ENCODE measurements around the gene PRKCQ.
A peak's percentile ranks its signal among the peaks of the same experiment; 100 is the strongest.

PRKCQ gene

GRCh38 chr10:6418167-6418566 lies 161.9 kb downstream of the PRKCQ start:
- CTCF ChIA-PET: interaction anchor here (0.9 to 1.8 kb wide), 4 partner anchors 10 to 260 kb away, joined by 3 to 6 read pairs (median 4); no protein-coding TSS in a partner anchor
- POLR2A ChIA-PET: no interaction called here
- TF ChIP-seq CTCF (IDR thresholded peaks at IDR 0.05; ENCODE audit: insufficient read depth, low read length, missing control alignments): no peak
- DNase-seq (ENCODE audit: low read depth, low spot score): no peak
- no peak overlapping the region for H3K4me3 ChIP-seq (ENCODE audit: low read depth, low read length)

GRCh38 chr10:6416892-6417512 lies 163.1 kb downstream of the PRKCQ start:
- H3K4me3 ChIP-seq (ENCODE audit: low read depth, low read length): no peak overlapping the region
- peak; percentile 37 for TF ChIP-seq CTCF (IDR thresholded peaks at IDR 0.05; ENCODE audit: insufficient read depth, low read length, missing control alignments)
- CTCF ChIA-PET: interaction anchor here (1.0 to 3.2 kb wide), 8 partner anchors 9 to 266 kb away, joined by 3 to 27 read pairs (median 4); no protein-coding TSS in a partner anchor
- POLR2A ChIA-PET: no interaction called here
- DNase-seq (ENCODE audit: low read depth, low spot score): no peak

DNA sequence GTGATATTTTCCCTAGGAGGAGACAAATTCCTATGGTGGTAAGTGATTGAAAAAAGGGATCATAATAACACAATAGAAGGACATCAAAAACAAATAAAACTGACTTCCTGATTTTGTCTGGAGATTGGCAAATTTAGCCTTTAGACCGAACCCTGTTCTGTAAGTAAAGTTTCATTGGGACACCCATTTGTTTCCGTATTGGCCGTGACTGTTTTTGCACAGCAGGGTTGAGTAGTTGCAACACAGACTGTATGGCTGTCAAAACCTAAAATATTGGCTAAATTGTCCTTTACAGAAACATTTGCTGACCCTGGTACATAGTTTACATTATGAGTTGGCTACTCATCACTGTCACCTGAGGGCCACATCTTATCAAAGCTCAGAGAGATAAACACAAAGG lies 168.6 kb downstream of the PRKCQ start:
- no peak for DNase-seq (ENCODE audit: low read depth, low spot score)
- ChIA-PET CTCF (interaction anchor here (0.6 to 4.8 kb wide), 6 partner anchors 10 to 397 kb away, joined by 3 to 25 read pairs (median 11); no protein-coding TSS in a partner anchor), POLR2A (interaction anchor here (0.5 kb wide), 1 partner anchor 227 kb away, joined by 3 read pairs; no protein-coding TSS in a partner anchor)
- H3K4me3 ChIP-seq (ENCODE audit: low read depth, low read length): no peak overlapping the region
- no peak for TF ChIP-seq CTCF (IDR thresholded peaks at IDR 0.05; ENCODE audit: insufficient read depth, low read length, missing control alignments)

DNA sequence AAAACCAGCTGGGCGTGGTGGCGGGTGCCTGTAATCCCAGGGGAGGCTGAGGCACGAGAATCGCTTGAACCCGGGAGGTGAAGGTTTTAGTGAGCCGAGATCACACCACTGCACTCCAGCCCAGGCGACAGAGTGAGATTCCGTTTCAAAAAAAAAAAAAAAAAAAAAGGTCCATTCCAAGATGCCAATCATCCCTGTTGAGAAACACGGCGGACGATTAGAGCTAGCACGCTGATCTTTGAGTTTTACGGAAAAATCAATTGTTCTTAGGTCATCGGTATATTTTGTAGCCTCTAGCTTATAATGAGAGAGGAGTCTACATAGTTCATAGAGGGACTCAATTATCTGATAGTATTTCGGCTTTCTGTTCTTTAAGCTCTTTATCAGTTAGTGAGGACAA lies 169.2 kb downstream of the PRKCQ start:
- no peak overlapping the region for H3K4me3 ChIP-seq (ENCODE audit: low read depth, low read length)
- ChIA-PET POLR2A (interaction anchor here (1.3 kb wide), 1 partner anchor 208 kb away, joined by 7 read pairs; the partner anchor contains the start of gene PFKFB3), CTCF (interaction anchor here (0.6 to 4.8 kb wide), 9 partner anchors 9 to 397 kb away, joined by 3 to 25 read pairs (median 11); no protein-coding TSS in a partner anchor)
- TF ChIP-seq CTCF (IDR thresholded peaks at IDR 0.05; ENCODE audit: insufficient read depth, low read length, missing control alignments): no peak
- no peak for DNase-seq (ENCODE audit: low read depth, low spot score)

DNA sequence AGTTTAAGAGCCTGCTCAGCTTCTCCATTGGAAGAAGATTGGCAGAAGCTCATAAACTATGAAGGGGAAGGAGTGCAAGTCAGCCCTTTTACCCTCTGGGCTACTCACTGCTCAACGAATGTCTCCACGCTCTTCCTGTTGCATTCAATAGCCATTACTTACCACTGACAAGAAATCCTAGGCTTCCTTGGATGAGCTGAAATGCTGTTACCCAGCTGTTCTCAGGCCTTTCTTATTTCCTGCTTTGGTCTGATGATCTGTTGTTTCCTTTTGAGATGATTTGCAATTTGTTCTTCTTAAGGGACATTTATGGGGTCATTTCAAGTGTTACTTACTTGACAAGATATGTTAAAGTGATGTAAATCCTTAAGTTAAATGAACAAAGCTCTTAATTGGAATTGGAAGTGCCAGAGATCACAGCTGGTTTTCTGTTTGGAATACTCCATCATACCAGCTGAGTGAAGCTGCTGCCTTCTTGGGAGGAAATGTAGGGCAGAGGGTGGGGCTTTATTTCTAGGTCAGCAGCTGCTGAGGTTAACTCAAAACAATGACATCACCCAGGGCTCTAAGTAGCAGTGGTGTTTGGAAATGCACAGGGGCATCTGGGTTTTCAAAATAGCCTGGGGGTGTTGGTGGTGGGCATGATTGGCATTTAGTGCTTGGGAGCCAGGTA lies 170.0 kb downstream of the PRKCQ start:
- no peak for DNase-seq (ENCODE audit: low read depth, low spot score)
- POLR2A ChIA-PET: interaction anchor here (0.7 to 1.3 kb wide), 2 partner anchors 207 to 209 kb away, joined by 3 to 7 read pairs; partner anchors contain the start of gene PFKFB3
- no peak overlapping the region for H3K4me3 ChIP-seq (ENCODE audit: low read depth, low read length)
- CTCF ChIA-PET: interaction anchor here (1.1 to 4.8 kb wide), 8 partner anchors 9 to 396 kb away, joined by 5 to 25 read pairs (median 11); partner anchors contain the start of gene PFKFB3
- TF ChIP-seq CTCF (IDR thresholded peaks at IDR 0.05; ENCODE audit: insufficient read depth, low read length, missing control alignments): no peak

- H3K4me3 ChIP-seq (ENCODE audit: low read depth, low read length): no peak overlapping the region
- DNase-seq (ENCODE audit: low read depth, low spot score): no peak
- TF ChIP-seq CTCF (IDR thresholded peaks at IDR 0.05; ENCODE audit: insufficient read depth, low read length, missing control alignments): no peak
- POLR2A ChIA-PET: no interaction called here
- CTCF ChIA-PET: interaction anchor here (0.8 to 4.8 kb wide), 8 partner anchors 7 to 395 kb away, joined by 3 to 25 read pairs (median 11); no protein-coding TSS in a partner anchor
Measured at GRCh38 chr10:6408799-6409198, 171.3 kb downstream of the PRKCQ start.
